SH-SY5Y (cell line): ENCODE data around the gene TRPM2.
A peak's percentile ranks its signal among the peaks of the same experiment; 100 is the strongest.

Source experiments
- GATA2 ChIP-seq: IDR thresholded peaks from 2 replicates; pipeline ENCODE4 v1.6.1; 2011; ENCODE audit warnings: mild to moderate bottlenecking, low read depth, low read length
- GATA3 ChIP-seq: IDR thresholded peaks from 2 replicates; pipeline ENCODE4 v1.6.1; 2011; ENCODE audit warnings: low read depth, mild to moderate bottlenecking, low read length, moderate library complexity

TRPM2 gene

DNA sequence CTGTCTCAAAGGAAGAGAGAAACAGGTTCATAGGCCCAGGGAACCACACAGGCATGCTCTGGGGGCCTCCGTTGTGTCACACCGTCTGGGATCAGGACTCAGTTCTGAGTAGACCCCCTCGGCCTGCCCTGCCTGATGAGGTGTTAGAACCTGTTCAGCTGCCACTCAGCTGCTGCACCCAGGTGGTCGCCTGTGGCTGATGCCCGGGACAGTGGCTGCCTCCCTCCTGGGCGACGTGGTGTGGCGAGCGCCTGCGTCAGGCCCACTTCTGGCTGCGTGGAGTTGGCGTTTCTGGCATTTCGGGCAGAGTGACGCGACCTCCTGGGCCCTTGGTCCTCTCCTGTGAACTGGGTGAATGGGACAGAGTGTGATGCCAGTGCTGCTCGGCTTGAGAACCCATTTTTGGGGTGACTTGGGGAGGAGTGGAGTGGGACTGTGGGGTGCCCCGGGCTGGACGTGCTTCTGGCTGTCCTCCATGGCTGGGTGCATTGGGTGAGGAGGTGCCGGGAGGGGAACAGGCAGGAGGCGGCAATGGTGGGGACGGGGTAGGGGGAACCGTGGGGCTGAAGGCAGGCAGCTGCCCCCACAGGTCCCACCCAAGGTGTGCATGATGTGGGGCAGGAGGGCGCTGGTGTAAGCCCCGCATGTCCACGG is 25.1 kb upstream of the TRPM2 start:
- no peak for TF ChIP-seq GATA3
- no peak for TF ChIP-seq GATA2

GRCh38 chr21:44329086-44329889 is 24.1 kb upstream of the TRPM2 start:
- TF ChIP-seq GATA3: no peak
- peak; percentile 84 for TF ChIP-seq GATA2

DNA sequence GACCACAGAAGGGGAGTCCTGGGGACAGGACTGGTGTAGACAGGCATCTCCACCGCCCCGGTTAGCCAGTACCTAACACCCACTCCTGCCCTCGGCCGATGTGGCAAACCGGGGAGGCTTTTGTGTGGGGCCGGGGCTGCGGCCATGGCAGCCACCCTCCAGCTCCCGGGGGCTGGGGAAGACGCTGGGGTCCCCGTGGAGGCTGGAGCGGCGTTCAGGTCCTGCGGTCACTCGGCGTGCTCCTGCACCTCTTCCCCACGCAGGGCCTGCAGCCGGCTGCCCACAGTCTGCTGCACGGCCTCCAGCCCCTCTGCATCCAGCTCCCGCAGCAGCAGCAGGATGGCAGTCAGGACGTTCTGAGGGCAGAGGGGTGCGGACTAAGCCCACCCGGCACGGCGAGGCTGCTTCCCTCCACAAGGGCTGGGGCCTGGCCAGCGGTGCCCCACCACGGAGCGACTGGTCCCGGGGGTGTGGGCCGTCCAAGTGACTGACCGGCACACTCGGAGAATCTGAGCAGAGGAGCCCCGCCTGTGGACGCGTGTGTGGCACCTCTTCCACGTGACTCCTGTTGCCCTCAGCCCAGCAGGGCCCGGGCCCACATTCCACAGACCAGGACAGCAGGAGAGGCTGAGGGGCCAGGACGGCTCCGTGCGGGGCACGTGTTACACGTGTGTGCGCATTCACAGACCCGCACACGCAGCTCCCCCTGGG is 23.3 kb upstream of the TRPM2 start:
- TF ChIP-seq GATA3: no peak
- TF ChIP-seq GATA2: no peak

DNA sequence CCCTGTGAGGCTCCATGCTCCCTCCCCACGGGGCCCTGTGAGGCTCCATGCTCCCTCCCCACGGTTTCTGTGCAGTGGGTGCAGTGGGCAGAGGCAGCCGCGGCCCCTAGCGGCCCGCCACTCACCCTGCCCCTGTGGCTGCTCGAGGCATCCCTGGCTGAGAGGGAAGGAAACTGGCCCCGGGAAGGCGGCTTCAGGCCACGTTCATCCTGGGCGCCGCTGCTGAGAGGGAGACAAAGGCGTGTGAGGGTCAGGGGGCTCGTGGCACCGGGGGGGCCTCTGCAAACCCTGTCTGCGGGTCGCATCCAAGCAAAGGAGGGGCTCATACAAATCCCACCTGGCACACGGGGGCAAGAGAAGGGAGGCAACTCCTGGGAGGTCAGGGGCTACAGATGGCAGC is 22.7 kb upstream of the TRPM2 start:
- TF ChIP-seq GATA3: no peak
- no peak for TF ChIP-seq GATA2

DNA sequence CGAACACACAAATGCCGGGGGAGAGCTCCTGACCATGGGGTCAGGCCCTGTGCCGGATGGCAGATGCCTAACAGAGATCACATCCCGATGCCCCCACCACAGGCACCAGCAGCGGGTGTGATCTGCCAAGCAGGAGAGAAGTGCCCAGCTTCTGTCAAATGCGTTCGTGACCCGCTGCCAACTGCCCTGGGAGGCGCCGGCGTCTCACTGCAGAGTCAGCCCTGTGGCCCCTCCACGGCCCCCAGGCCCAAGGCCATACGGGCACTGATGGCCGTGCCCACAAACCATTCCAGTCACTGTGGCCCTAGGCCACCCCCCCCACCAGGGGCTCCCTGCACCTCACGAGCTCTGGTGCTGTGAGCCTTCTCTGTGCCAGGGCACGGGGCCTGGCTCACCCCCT is 22.2 kb upstream of the TRPM2 start:
- TF ChIP-seq GATA3: no peak
- TF ChIP-seq GATA2: no peak

DNA sequence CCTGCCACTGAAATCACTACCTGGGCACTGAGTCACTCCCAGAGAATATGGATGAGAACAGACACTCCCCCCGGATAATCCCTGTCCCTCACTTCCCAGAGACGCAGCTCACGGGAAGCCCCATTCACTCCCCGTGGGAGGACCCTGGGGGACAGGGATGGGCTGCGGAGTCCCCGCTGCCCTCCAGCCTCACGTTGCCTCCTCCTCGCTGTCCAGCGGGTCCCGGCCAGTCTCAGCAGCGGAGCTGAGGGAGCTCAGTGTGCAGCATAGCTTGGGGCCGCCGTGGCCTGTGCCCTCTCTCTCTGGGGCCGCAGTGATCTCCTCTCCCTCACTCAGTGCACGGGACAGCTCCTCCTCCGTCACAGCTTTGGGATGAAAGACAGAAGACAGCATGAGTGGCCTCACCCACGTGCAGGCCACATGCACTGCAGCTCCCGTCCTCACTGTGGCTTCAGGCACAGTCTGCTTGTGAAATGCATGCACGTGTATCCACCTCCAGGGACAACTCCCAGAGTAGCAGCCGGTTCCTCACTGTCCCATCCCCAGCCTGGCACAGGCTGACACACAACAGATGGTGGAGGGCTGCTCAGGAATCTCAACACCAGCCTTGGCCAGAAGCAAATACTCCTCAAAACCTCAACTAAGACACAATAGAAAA is 21.6 kb upstream of the TRPM2 start:
- TF ChIP-seq GATA3: no peak

DNA sequence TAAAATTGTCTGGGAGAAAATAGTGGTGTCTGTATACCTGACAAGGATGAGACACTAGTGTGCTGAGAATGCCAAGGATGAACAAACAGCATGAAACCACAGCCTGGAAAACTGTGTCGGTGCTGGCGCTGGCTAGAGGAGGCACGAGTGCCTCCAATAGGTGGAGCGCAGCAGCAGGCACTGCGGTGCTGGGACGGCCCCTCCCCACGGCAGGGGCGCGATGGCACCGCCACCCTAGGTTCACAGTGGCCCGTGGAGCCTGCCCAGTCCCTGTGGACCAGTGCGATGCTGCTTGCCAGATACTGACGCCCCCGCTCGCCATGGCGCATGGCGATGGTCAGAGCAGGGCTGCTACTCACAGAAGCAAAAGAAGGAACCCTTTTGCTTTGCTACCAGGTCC is 21.0 kb upstream of the TRPM2 start:
- TF ChIP-seq GATA2: no peak
- no peak for TF ChIP-seq GATA3

DNA sequence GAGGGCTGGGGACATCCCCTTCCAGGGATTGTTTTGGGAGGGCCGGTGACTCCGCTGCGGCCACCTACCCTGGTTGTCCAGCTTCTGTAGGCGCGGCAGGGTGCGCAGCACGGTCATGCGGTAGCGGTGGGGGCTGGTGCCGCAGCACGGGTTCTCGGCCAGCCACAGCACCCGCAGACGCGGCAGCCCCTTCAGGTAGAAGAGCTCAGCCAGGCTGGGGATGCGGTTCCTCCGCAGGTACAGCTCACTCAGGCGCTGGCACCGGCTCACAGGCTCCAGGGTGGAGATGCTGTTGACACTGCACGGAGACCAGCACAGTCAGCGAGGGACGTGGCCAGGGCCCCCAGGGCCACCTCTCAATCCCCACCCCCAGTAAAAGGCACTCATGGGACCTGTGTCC is 20.5 kb upstream of the TRPM2 start:
- TF ChIP-seq GATA2 (no peak), GATA3 (no peak)

DNA sequence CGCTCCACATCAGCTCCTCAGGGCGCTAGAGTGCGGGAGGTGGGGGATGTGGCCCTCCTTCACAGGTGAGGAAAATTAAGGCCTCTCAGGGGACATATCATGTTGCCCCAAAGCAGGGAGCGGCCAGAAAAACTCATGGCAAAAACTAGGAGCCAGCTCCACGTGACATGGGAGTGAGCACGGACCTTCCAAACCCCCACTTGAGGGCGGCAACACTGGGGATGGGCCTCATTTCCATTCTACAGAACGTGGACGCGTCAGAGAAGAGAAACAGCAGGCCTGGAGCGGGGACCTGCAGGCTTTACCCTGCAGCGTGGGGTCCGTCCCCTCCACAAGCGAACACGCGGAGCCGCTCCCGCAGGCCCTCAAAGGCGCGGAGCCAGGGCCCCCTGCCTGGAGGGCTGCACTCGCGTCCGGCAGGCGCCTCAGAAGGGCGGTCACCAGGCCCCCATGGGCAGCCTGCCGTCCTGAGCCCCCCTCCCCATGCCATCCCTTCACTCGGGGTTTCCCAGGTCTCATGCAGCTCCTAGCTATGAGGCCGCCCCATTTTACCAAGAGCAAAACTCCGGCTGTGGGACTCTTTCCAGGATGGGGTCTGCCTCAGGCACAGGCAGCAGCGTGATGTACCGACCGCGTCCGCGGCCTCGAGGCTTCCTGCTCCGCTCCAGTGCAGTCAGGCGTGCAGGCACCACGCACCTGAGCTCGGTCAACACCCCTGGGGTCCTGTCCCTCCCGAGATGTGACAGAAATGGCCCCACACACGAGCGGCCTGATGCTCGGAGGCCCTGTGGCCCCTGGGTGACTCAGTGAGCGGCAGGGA is 19.7 kb upstream of the TRPM2 start:
- no peak for TF ChIP-seq GATA3
- no peak for TF ChIP-seq GATA2

GRCh38 chr21:44334329-44335030 is 18.9 kb upstream of the TRPM2 start:
- TF ChIP-seq GATA3 (no peak), GATA2 (no peak)

DNA sequence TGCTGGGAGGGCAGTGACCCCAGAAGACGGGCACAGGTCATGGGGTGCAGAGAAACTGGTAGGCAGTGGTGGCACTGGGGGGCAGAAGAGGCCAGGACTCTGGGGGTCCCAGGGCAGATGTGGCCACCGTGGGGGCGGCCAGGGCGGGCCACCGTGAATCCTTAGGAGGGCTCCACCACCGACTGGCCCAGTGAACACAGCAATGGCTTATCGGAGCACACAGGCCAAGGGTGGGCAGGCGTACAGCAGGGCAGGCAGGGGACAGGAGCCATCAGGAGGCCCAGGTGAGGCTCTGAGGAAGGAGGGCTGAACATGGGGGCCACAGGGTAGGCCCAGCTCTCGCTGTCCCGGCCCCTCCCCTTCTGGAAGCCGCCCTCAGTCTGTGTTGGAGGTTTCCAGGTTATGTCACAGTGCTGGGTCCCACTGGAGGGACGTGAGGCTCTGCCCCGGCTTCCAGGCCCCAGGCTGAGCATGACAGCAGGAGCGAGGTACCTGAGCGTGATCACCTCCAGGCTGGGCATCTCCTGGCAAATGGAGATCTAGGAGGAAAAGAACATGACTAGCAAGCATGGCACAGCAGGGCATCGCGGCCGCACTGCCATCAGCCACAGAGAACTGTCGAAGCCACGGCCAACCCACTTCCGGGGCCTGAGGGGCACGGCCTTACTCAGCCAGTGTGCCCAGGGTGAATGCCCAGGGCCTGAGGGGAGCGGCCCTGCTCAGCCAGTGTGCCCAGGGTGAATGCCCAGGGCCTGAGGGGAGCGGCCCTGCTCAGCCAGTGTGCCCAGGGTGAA is 18.0 kb upstream of the TRPM2 start:
- no peak for TF ChIP-seq GATA2
- TF ChIP-seq GATA3: no peak

- no peak for TF ChIP-seq GATA3
These were observed 16.0 kb upstream of the TRPM2 start for GRCh38 chr21:44337449-44337848.
